Gastroesophageal sphincter (tissue), 4 donors: ENCODE results near the gene COL8A1. TPM values are rescaled to one million over a fixed set of nuclear protein-coding genes. Genes with fewer than 3 reads are reported as not detected.

Experiments used
- ATAC-seq: fragments of 150-250 bp; one replicate; pipeline ENCODE4 v1.9.1; 2016; ENCODE audit warnings: mild to moderate bottlenecking, moderate library complexity
- H3K27ac ChIP-seq, 4 donors: fragments of 200-600 bp; sonication (generic) in 3 of 4; 1 replicate in 3 of 4; 2 replicates in 1 of 4; pipeline ENCODE4 v1.5.1; 2016 to 2019
- H3K27me3 ChIP-seq: fragments of 200-600 bp; sonication (generic); one replicate; pipeline ENCODE4 v1.5.1; 2019
- H3K36me3 ChIP-seq, 2 donors: fragments of 200-600 bp; sonication (generic); one replicate each; pipeline ENCODE4 v1.5.1; 2019; ENCODE audit warnings: control low read depth in 1 of 2
- H3K4me1 ChIP-seq, 3 donors: fragments of 200-600 bp; sonication (generic); 1 replicate in 2 of 3; 2 replicates in 1 of 3; pipeline ENCODE4 v1.5.1; 2016 to 2019; ENCODE audit warnings: control low read depth in 2 of 3
- H3K4me3 ChIP-seq, 2 donors: fragments of 200-600 bp; sonication (generic); one replicate each; pipeline ENCODE4 v1.5.1; 2019; ENCODE audit warnings: mild to moderate bottlenecking in 1 of 2, moderate library complexity in 1 of 2
- H3K9me3 ChIP-seq, 3 donors: fragments of 200-600 bp; sonication (generic); one replicate each; pipeline ENCODE4 v1.5.1; 2017 to 2019; ENCODE audit warnings: control low read depth in 2 of 3
- EP300 ChIP-seq: sonication (generic); formaldehyde crosslinking; IDR thresholded peaks from one replicate; pipeline ENCODE4 v1.6.1; 2017; ENCODE audit warnings: antibody characterized with exemption, mild to moderate bottlenecking
- POLR2A ChIP-seq, 2 donors: fragments of 450-650 bp; IDR thresholded peaks; one replicate each; pipeline ENCODE4 v1.6.1; 2017; ENCODE audit warnings: antibody characterized with exemption in 2 of 2, mild to moderate bottlenecking in 2 of 2, moderate library complexity in 1 of 2
- POLR2AphosphoS5 ChIP-seq: sonication (generic); formaldehyde crosslinking; IDR thresholded peaks from one replicate; pipeline ENCODE4 v1.6.1; 2017; ENCODE audit warnings: antibody characterized with exemption
- WGBS, 2 donors: methylation state at CpG; one replicate each; pipeline ENCODE4 v1.1.5; 2018; ENCODE audit warnings: low coverage in 1 of 2; 5-methylcytosine and 5-hydroxymethylcytosine counted together
- total RNA-seq, 4 donors: library from RNA; depleted of rRNA; stranded (reverse); fragments of >200 nt; gene quantifications; one replicate each; pipeline ENCODE4 v1.1.0, GENCODE V29; 2016
- TF ChIP-seq, protein P1 (sequence below), 4 experiments: fragments of 200-600 bp in 2 of 4; fragments of 450-650 bp in 2 of 4; sonication (generic) in 1 of 4; IDR thresholded peaks; one replicate each; pipeline ENCODE4 v1.5.1; 2017 to 2019; ENCODE audit warnings: antibody characterized with exemption in 4 of 4, mild to moderate bottlenecking in 2 of 4, moderate library complexity in 2 of 4

Gene COL8A1
- total RNA-seq, 4 donors from 2014 or later: 20.3 to 136 (median 80.1) TPM

DNA sequence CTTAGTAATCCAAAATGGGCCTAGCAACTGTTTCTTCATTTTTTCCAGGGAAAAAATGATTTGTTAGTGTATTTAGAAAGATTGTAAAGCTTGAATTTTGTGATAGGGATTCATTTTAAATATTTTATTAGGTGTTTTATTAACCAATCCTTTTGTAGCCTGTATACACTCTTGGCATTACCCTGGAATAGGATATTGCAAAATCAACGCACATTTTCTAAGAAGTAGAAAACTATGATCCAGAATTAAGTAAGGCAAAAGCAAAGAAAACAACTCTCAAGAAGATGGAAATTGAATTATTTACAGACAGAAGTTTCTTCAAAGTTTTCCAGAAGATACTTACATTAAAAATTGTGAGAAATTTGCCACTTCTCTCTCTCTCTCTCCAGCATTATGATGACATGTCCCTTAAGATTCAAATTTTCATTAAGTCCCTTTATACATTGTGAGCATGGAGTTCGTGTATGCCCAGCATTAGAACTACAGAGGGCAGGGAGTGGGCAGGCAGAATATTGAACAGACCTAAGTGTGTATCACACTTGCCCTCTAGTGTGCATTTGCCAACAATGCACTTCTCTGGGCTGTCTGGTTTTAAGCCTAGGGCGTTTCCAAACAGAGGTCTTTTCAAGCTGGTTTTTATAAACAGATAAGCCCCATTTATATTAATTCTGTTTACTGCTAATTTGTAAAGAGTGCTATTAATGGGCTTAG is 150.8 kb downstream of the COL8A1 start:
- 17 to 29% methylated on average over 3 of the region's 3 CpGs for WGBS, 2 donors
- peak; percentile 78 for ATAC-seq
- Histone ChIP-seq H3K4me1 (peaks cover 0 to 17% (median 0%) of the 10 kb centered on the region in 3 donors), H3K9me3 (no peaks in the 10 kb centered on the region), H3K27ac (peak overlapping the region in 2 of 4 donors; percentile 2 to 13), H3K4me3 (no peak overlapping the region), H3K27me3 (no peaks in the 10 kb centered on the region), H3K36me3 (peaks cover 0 to 1% of the 10 kb centered on the region in 2 donors)
- TF ChIP-seq, protein P1, sequence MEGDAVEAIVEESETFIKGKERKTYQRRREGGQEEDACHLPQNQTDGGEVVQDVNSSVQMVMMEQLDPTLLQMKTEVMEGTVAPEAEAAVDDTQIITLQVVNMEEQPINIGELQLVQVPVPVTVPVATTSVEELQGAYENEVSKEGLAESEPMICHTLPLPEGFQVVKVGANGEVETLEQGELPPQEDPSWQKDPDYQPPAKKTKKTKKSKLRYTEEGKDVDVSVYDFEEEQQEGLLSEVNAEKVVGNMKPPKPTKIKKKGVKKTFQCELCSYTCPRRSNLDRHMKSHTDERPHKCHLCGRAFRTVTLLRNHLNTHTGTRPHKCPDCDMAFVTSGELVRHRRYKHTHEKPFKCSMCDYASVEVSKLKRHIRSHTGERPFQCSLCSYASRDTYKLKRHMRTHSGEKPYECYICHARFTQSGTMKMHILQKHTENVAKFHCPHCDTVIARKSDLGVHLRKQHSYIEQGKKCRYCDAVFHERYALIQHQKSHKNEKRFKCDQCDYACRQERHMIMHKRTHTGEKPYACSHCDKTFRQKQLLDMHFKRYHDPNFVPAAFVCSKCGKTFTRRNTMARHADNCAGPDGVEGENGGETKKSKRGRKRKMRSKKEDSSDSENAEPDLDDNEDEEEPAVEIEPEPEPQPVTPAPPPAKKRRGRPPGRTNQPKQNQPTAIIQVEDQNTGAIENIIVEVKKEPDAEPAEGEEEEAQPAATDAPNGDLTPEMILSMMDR (IDR thresholded peaks at IDR 0.05): peak; percentile 36 to 72 (median 59)
- TF ChIP-seq POLR2AphosphoS5 (no peak), EP300 (no peak), POLR2A (IDR thresholded peaks at IDR 0.05) (no peak)

DNA sequence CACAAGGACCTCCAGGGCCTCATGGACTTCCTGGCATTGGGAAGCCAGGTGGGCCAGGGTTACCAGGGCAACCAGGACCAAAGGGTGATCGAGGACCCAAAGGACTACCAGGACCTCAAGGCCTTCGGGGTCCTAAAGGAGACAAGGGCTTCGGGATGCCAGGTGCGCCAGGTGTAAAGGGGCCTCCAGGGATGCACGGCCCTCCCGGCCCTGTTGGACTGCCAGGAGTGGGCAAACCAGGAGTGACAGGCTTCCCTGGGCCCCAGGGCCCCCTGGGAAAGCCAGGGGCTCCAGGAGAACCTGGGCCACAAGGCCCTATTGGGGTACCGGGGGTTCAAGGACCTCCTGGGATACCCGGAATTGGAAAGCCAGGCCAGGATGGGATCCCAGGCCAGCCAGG is 156.1 kb downstream of the COL8A1 start:
- Histone ChIP-seq H3K4me3 (no peak overlapping the region), H3K9me3 (no peaks in the 10 kb centered on the region), H3K27ac (no peak overlapping the region), H3K27me3 (no peaks in the 10 kb centered on the region), H3K36me3 (peaks cover 0 to 13% of the 10 kb centered on the region in 2 donors), H3K4me1 (peaks cover 0 to 2% (median 0%) of the 10 kb centered on the region in 3 donors)
- no peak for ATAC-seq
- TF ChIP-seq EP300 (no peak), POLR2A (IDR thresholded peaks at IDR 0.05) (no peak), POLR2AphosphoS5 (no peak)
- TF ChIP-seq, protein P1 (IDR thresholded peaks at IDR 0.05): no peak
- 92% methylated on average over 2 of the region's 8 CpGs; no CpG with 5 or more reads in 1 of the 2 donors for WGBS, 2 donors

DNA sequence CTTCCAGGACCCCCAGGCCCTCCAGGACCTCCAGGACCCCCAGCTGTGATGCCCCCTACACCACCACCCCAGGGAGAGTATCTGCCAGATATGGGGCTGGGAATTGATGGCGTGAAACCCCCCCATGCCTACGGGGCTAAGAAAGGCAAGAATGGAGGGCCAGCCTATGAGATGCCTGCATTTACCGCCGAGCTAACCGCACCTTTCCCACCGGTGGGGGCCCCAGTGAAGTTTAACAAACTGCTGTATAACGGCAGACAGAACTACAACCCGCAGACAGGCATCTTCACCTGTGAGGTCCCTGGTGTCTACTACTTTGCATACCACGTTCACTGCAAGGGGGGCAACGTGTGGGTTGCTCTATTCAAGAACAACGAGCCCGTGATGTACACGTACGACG is 157.2 kb downstream of the COL8A1 start:
- Histone ChIP-seq H3K27ac (no peak overlapping the region), H3K27me3 (no peaks in the 10 kb centered on the region), H3K36me3 (peaks cover 0 to 13% of the 10 kb centered on the region in 2 donors), H3K9me3 (no peaks in the 10 kb centered on the region), H3K4me3 (no peak overlapping the region), H3K4me1 (no peaks in the 10 kb centered on the region)
- 84 to 100% methylated on average over 1 to 10 of the region's 15 CpGs for WGBS, 2 donors
- ATAC-seq: no peak
- TF ChIP-seq, protein P1 (IDR thresholded peaks at IDR 0.05): no peak
- TF ChIP-seq POLR2AphosphoS5: no peak
- TF ChIP-seq POLR2A (IDR thresholded peaks at IDR 0.05): no peak
- no peak for TF ChIP-seq EP300

DNA sequence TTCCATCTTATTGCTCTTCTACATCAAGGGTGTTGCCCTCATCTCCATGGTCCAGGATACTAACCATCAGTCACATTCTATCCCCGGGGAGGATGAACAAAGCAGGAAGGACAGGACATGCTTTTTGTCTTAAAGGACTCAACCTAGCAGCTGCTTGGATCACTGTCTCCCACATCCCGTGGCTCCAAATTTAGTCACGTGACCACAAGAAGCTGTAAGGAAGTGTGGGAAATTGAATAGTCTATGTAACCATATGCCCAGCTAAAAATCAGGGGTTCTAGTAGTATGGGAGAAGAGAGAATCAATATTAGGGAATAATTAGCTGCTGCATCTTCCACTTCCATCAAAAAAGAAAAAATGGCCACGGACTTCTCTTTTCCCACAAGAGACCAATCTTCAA is 161.0 kb downstream of the COL8A1 start:
- Histone ChIP-seq H3K36me3 (peaks cover 0 to 9% of the 10 kb centered on the region in 2 donors), H3K9me3 (no peaks in the 10 kb centered on the region), H3K27me3 (no peaks in the 10 kb centered on the region), H3K4me3 (no peak overlapping the region), H3K4me1 (no peaks in the 10 kb centered on the region), H3K27ac (no peak overlapping the region)
- WGBS, 2 donors: 79 to 83% methylated on average over 2 to 3 of the region's 4 CpGs
- ATAC-seq: no peak
- TF ChIP-seq POLR2AphosphoS5 (no peak), EP300 (no peak), POLR2A (IDR thresholded peaks at IDR 0.05) (no peak)
- TF ChIP-seq, protein P1 (IDR thresholded peaks at IDR 0.05): no peak

DNA sequence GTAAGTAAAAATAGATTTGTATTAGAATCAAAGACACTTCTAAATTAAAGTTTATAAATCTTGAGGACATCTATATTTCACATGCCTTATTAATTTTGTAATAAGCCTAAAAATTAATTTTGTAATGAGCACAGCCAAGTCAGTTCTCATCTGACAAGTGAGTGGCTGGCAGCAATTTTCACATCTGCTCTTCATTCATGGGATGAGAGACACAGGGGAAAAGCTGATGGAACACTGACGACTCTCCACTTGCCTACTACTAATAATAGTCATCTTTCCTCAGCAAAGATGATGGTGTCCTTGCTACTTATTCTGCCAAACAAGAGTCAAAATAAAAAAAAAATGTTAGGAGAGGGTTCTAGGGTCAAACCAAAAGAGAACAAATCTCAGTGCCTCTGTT is 164.9 kb downstream of the COL8A1 start:
- peaks cover 0 to 4% (median 0%) of the 10 kb centered on the region in 3 donors for H3K4me1 ChIP-seq
- H3K27ac ChIP-seq: no peak overlapping the region
- 57 to 64% methylated on average over 1 of the region's 1 CpG for WGBS, 2 donors
- ATAC-seq: no peak
- peaks cover 0 to 13% (median 0%) of the 10 kb centered on the region in 3 donors for H3K9me3 ChIP-seq
- H3K27me3 ChIP-seq: no peaks in the 10 kb centered on the region
- H3K4me3 ChIP-seq: no peak overlapping the region
- no peaks in the 10 kb centered on the region for H3K36me3 ChIP-seq
- TF ChIP-seq EP300: no peak
- no peak for TF ChIP-seq POLR2AphosphoS5
- no peak for TF ChIP-seq POLR2A (IDR thresholded peaks at IDR 0.05)
- TF ChIP-seq, protein P1 (IDR thresholded peaks at IDR 0.05): no peak
